HG03097 (cell line): Measurements from ENCODE around the gene HELLS.
A peak's percentile ranks its signal among the peaks of the same experiment; 100 is the strongest.
"Not testable (repeated sequence)": the region's sequence is repeated elsewhere in the genome, so short reads cannot be mapped to it uniquely, and the experiment has no call there.

Experiments
- ATAC-seq: cut with Tn5 transposase; IDR thresholded peaks from one replicate; pipeline ENCODE4 v1.9.1; 2021; ENCODE audit not compliant: unreplicated experiment, low FRiP score

HELLS gene

DNA sequence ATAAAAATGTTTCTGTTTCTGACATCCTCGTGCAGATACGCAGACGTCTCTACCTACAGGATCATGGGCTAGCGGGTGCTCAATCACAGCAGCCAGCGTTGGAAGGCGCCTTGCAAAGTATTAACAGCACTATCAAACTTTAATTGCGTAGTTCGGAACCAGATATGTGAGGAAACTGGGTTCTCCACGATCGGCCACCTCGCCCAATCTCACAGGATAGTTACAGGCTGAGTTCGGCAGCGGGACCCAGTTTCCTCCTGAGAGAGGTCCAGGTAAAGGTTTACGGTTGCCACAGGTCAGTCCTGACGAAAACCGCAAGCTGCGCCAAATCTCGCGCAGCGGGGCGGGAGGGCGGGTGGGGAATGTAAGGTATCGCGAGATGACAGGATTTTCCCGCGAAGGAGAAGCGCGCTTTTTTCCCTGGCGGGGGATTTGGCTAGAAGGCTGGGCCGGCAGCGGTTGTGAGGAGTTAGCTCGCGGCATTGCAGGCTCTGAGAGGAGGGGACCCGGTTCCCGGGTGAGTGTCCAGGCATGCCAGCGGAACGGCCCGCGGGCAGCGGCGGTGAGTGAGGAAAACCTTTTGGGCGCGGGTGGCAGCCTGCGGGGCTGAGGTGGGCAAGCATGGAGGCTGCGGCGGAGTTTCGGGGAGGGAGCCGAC, at the start of gene HELLS:
HELLS (plus strand) TSS at position 398 of the 658 bp plus-strand sequence; CDS start at position 532, 134 bp downstream.
- ATAC-seq = peak; percentile 67

GRCh38 chr10:94496010-94496409, 49.6 kb upstream of the HELLS start:
- ATAC-seq = no peak

DNA sequence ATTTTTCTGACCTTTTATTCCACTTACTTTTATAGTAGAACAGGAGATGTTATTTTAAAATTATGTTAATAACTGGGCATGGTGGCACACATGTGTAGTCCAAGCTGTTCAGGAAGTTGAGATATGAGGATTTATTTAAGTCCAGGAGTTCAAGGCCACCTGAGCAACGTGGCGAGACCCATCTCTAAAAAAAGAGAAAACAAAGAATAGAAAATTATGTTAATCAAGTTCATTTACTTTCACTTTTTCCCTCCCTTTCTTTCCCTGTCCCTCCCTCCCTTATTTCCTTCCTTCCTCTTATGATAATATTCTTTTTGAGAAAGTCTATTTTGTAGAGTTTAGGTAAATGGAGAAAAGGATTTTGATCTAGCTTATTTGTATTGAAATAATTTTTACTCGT, 48.9 kb upstream of the HELLS start:
- no peak for ATAC-seq

DNA sequence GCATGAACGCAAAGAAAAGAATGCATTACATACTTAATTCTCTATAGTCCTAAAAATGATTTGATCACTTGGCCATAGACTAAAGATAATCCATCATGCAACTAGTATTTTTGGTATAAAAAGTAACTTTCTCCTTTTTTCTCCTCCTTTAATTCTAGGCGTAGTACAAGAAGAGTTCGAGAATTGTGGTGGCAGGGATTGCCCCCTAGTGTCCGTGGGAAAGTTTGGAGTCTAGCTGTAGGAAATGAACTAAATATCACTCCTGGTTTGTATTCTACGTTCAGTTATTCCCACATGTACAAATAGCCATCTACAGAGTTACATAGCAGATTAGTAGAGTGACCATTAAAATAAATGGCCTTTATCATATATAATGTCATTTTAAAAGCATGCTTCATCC, 45.5 kb upstream of the HELLS start:
- no peak for ATAC-seq

DNA sequence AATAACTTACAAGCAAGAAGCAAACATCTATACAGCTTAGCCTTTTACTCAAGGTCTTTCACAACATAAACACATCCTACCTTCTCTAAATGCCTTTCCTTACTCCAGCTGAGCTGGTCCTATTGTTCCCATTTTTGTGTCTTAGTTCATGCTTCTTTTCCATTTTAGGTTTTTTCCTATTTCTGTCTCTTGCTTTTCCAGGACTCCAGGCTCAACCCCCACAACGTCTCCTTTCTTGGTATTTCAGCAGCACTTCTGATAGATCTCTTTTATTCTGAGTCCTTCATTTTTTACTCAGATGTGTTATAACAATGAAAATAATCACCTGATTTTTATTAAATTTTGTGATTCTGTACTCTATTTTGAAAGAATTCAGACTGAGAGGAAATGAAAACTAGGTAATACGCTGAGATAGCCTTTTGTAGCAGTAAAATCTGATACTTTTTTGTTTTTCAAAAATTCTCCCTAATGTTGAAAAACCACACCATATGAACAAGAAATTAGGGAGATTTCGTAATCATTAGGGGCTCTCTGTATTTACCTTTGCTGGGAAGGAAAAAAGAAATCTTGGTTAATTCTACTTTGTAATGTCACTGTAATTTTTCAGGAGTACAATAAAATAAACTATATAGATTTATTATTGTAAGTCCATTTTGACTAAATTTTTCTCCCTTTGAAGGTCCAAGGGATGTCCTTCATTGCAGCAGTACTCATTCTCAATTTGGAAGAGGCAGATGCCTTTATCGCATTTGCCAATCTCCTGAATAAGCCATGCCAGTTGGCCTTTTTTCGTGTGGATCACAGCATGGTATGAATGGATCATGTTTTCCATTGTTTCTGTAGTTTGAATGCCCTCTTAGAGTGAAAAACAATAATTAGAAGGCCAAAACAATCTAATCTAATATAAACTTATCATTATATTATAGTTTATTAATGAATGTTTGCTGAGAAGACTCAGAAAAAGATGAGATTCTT, 24.0 kb upstream of the HELLS start:
- ATAC-seq = no peak

- no peak for ATAC-seq
Measured at GRCh38 chr10:94524146-94524545, 21.4 kb upstream of the HELLS start.

DNA sequence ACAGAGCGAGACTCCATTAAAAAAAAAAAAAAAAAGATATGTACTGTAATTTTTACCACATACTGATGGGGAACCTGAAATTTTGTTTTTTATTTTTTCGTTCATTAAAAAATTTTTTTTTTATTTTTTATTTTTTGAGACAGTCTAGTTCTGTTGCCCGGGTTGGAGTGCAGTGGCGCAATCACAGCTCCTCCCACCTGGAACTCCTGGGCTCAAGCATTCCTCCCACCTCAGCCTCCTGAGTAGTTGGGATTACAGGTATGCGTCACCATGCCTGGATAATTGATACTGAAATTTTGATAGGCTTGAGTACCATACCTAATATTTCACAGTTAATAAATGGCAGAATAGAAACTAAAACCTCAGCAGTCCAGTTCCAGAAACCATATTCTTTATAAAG, 20.9 kb upstream of the HELLS start:
- no peak for ATAC-seq

GRCh38 chr10:94531550-94531949, 14.0 kb upstream of the HELLS start:
- not testable (repeated sequence) for ATAC-seq

- ATAC-seq = no peak
Measured at GRCh38 chr10:94533027-94533426, 12.6 kb upstream of the HELLS start.

DNA sequence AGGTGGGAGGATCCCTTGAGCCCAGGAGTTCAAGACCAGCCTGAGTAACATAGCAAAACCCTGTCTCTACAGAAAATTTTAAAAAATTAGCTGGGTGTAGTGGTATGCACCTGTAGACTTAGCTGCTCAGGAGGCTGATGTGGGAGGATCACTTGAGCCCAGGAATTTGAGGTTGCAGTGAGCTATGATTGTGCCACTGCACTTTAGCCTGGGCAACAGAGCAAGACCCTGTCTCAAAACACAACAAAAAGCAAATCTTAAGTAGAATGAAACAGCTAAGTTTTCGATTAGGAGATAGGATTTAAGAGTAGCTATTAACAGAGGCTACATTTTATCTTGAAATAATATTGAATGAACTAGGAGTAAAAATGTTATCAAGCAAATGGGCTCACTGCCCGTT, 3.3 kb upstream of the HELLS start:
- not testable (repeated sequence) for ATAC-seq

DNA sequence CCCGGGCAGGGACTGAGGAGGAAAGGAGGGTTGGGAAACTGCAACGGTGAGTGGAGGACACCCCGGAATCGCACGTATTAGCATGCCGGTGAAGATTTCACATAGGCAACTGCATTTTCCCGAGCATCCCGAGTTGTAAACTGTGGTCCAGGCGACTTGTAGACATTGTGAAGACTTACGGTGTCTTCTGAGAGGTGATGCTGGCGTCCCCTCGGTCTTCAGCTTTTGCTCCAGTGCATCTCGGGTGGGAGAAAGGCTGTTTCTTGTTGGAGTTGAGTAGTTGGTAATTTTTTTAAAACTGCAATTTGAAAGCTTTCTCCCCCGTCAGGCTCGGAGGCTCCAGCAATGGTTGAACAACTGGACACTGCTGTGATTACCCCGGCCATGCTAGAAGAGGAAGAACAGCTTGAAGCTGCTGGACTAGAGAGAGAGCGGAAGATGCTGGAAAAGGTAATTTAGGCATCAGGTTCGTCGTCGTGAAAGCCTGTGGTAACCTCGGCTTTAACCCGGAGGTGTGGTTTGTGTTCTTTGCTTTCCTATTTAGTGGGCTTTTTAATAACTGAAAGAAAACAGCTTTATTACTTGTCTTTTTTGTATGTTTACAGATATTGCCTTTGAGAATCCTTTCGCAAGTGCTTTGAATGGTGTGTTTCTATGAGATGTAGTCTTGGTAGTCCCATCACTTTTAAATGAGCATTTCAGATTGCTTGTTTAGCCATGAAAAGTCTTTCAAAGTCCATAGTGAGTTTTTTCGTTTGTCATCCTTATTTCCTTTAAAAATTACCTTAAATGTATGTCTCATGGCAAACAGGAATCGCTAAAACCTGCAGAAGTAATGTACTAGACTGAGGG, 687 bp downstream of the HELLS start:
- peak; percentile 14 for ATAC-seq

- no peak for ATAC-seq
Measured at GRCh38 chr10:94546901-94547185, 1.3 kb downstream of the HELLS start.

DNA sequence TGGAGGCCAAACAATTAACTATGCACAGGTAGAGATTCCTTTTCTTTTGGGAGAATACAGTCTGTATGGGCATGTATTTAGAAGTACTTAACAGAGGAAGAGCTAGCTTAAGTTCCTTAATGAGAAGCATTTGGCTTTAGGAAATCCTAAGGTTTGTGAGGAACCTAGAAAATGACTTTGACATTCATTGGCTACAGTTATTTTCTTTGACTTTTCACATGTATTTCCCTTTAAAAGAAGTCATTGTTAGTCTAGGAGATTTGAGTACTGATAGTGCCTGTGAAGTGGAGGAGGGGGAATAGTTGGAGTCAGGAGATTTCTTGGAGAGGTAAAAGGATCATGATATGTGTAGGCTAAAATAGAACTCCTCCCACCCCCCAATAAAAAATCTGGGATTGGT, 3.6 kb downstream of the HELLS start:
- ATAC-seq = no peak

GRCh38 chr10:94567714-94568307, 22.2 kb downstream of the HELLS start:
- ATAC-seq = not testable (repeated sequence)

- ATAC-seq = no peak
Measured at GRCh38 chr10:94571081-94571480, 25.5 kb downstream of the HELLS start.

GRCh38 chr10:94571528-94571927, 25.9 kb downstream of the HELLS start:
- no peak for ATAC-seq

- no peak for ATAC-seq
Measured at GRCh38 chr10:94578790-94579189, 33.2 kb downstream of the HELLS start.

DNA sequence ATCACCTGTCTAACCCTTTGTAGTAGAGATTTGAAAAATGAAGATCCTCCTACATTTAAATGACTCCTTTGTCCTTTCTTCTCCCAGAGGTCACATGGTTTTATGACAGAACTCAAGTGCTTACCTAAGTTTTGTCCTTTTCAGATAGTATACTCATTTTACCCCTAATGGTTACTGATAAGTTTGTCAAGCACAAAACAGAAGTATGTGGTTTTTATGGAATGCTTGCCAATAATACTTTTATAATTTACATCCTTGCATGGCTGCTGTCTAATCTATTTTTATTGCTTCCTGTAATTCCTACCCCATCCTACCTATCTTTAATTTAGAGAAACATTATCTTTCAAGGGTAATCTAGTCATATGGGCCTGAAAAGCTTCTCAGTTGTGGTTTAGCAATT, 37.5 kb downstream of the HELLS start:
- ATAC-seq = no peak

DNA sequence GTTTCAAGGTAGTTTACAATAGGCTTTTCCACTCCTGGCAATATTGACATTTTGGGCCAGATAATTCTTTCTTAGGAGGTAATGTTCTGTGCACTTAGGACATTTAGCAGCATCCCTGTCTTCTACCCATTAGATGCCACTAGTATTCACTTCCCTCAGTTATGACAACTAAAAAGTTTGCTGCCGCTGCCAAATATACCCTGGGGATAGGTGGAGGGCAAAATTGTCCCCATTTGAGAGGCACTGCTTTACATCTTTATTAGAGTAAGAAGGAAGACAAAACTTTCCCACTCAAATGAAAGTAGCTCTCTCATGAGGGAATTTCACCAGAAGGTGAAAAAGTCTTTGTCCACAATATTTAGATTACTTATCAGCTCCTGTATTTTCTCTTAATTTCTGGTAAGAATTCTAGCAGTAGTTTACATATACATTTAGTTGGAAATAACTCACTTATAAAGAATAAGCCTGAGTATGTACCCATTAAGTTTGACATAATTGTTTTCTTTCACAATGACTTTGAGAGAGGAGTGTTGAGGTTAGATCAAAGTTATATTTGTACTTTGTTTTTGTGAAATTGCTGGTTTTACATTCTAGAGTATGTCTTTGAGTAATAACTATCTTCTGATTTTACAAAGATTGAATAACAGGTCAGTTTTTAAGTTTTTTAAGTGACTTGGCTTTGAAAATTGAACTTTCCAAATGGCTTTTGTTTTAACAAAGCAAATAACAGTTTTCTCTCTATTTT, 46.0 kb downstream of the HELLS start:
- peak; percentile 58 for ATAC-seq
